Activated CD8-positive, alpha-beta memory T cell treated with anti-CD3 and anti-CD28 coated beads, Interleukin-2, amount 50 U/mL, for 48 hours (primary cell): ENCODE results near the gene CRY2.

Experiments used
- DNase-seq: peaks from one replicate; pipeline ENCODE4 v3.0.0-alpha.2; 2020

CRY2 gene

DNA sequence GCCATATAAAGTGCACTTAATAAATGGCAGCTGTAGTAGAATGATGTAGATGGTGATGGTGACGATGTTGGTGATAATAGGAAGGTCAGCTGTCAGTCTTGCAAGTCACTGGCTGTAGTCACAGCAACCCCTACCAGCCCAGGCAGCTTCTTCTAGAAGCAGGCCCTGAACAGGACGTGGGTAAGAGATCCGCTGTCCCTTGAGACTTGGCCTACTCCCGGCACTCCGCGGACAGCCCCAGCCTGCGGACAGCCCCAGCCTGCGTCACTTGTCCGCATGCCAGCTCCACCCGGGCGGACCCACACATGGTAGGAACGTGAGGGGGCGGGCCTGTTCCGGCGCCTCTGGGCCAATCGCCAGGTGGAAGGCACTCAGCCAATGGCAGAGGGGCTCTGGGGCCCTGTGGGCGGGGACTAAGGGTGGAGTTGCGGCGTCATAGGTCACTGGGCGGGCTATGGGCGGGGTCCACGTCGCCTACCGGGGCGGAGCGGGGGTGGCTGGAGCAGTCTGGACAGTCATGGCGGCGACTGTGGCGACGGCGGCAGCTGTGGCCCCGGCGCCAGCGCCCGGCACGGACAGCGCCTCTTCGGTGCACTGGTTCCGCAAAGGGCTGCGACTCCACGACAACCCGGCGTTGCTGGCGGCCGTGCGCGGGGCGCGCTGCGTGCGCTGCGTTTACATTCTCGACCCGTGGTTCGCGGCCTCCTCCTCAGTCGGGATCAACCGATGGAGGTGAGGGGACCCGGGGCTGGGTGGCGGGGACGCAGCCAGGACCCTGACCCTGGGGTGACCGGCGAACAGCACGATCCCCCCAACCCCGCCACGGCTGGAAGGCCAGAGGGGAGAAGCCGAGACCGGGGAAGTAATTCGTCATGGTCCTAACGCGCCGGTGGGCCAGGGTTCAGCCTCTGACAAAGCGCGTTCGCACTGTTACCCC lies at the start of gene CRY2:
Gene CRY2 (plus strand): TSS at position 502 of the 937 bp plus-strand sequence. CDS start 16 bp downstream, at position 518.
- peak; percentile 99 for DNase-seq

DNA sequence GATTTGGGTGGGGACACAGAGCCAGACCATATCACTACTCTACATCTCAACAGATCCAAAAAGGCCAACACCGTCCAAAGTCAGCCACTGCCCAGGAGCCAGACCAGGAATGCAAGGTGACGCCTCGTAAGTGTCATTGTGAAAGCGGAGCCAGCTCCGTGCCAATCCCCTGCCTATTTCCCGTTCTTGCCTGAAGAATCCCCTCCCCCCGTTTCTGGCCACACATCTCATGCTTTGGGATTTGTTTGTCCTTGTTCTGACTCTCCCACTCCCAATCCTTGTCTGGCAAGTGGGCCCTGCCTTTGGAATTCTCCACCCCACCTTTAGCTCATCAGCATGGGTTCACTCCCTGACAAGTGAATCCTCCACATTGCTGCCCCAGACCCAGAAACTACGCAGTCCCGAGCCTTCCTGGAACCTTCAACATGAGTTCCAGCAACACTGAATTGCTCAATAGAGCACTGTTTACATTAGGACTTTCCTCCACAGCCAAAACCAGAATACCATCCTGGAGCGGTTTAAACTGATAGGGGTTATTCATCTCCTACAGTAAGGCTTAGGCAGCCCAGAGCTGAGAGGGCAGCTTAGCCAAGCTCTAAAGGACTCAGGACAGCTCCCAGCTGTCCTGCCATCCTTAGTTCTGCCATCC lies 48.4 kb upstream of the CRY2 start:
- no peak for DNase-seq

DNA sequence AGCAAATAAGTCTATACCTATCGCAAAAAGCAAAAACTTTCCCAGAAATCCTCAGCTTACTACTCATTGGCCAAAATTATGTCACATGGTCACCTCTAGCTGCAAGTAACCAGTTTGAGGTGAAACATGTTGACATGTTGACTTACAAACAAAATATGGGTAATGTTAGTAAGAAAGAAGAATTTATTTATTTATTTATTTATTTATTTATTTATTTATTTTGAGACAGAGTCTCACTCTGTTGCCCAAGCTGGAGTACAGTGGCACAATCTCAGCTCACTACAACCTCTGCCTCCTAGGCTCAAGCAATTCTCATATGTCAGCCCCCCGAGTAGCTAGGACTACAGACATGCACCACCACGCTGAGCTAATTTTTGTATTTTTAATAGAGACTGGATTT lies 47.7 kb upstream of the CRY2 start:
- no peak for DNase-seq

DNA sequence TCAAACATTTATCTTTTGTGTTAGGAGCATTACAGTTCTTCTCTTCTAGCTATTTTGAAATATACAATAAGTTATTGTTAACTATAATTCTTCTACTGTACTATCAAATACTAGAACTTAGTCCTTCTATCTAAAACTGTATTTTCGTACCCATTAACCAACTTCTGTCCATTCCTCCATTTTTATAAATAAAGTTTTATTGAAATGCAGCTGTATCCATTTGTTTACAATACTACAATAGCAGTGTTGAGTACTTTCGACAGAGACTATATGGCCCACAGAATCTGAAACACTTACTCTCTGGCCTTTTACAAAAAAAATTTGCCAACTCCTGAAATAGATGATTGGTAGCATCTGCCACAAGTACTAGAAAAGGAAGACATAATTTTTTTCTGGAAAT lies 47.0 kb upstream of the CRY2 start:
- no peak for DNase-seq

DNA sequence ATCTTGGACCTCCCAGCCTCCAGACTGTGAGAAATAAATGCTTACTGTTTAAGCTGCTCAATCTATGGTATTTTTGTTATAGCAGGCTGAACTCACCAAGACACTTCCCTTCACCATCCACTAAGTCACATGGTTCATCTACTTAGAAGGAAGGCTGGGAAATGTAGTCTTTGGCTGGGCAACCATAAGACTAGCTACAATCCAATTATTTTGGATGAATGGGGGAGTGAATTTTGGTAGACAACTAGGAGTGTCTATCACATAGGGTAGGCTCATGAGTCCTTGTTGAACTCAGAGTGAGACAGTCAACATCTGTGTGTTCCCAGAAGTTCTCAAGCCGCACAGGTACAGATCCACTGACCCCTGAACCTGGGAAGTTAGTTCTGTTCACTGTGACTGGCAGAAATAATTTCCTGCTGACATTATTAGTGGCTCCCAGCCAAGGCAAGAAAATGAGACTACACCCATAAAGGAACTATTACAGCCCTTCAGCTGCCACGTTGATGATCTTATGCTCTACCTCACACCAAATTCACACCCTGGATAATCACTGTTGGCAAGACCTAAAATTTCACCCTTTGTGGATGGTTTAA lies 45.5 kb upstream of the CRY2 start:
- DNase-seq = peak; percentile 23

DNA sequence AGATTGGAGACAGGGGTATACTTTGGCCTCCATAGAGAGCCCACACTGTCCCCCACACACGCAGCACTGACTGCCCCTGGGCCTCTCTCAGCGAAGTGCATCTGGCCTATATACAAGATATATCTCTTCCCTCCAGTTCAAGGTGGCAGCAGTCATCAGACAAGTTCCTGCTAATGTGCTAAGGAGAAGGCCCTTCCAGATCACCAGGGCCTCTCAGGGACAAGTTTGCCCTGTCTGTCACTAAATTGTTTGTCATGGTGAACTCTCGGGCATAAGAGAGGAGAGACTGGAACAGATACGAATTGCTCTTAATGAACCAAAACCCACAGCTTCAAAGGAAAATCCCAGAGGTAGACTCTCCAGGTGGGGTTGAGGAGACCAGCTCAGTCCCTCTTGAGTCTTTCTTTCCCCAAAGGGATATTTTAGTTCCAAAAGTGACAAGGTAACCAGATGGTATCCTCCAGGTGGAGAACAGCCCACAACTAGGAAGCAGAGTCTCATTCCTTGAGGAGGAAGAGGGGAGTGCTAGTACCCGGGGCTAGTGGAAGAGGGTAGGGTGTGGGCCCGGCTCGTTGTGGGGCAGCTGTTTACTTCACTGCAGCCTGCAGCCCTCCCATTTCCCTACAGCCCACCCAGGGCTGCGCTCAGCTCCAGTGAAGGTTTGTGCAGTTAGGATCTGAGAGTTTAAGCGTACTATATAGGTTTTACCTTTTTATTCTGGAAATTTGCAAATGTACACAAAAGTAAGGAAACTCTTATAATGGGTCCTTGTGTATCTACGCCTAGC lies 44.6 kb upstream of the CRY2 start:
- peak; percentile 36 for DNase-seq

DNA sequence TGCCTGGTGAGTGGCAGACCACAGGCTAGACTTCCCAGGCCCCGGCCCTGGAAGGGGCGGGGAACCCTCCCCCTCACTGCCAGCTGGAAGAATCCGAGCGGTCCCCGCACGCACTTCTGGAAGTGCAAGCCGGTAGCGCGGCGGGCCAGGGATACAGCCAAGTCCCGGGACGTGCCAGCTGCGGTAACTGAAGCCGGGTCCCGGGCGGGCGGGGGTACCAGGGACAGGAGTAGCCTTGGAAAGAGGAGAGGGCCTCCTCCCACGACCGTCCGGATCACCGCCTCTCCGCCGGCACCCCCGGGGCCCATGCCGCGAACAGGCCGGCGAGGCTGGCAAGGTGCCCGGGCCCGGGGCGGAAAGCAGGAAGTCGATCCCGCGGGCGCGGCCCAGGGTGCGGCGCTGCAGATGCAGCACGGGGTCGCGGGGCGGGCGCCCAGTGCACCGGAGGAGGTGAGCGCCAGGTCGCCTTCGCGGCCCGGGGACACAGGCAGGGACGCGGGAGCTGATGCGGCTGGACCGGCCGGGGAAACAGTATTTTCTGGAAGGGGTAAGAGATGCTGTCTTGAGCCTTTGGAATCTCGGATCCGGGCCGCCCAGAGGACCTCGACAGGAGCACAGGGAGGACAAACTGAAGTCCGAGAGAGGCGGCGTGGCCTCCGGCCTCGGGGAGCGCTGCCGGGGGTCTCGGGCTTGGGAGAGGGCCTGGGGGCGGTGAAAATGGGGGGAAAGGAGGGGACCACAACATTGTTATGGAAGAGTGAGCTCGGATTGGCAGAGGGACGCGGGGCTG lies 43.1 kb upstream of the CRY2 start:
- DNase-seq = peak; percentile 87

DNA sequence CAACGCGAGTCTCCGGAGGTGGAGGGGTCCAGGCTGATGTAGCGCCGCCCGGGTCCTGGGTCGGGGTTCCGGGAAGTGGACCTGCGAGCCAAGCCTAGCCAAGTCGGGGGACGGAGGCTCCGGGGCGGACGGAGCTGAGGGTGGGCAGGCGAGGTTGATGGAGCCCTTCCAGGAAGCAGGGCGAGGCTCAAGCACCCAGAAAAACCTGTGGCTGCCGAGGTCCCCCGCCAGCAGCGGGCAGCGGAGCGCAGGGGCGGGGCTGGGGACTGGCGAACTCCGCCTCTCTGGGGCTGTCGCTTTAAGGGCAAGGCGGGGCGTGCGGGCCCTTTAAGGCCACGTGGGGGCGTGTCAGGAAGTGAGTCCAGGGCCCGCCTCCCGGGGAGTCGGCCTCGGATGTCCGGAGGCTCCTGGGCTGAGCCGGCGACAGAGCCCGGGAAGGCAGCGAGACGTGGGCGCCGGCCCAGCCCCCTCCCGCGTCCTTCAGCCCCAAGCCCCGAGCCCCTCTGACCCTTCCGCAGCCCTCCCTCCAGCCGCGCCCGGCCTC lies 42.4 kb upstream of the CRY2 start, which contains the start of gene SLC35C1:
Gene SLC35C1 (plus strand): TSS at position 389 of the 544 bp plus-strand sequence. CDS start 653 bp downstream, outside the sequence.
- DNase-seq = peak; percentile 96

DNA sequence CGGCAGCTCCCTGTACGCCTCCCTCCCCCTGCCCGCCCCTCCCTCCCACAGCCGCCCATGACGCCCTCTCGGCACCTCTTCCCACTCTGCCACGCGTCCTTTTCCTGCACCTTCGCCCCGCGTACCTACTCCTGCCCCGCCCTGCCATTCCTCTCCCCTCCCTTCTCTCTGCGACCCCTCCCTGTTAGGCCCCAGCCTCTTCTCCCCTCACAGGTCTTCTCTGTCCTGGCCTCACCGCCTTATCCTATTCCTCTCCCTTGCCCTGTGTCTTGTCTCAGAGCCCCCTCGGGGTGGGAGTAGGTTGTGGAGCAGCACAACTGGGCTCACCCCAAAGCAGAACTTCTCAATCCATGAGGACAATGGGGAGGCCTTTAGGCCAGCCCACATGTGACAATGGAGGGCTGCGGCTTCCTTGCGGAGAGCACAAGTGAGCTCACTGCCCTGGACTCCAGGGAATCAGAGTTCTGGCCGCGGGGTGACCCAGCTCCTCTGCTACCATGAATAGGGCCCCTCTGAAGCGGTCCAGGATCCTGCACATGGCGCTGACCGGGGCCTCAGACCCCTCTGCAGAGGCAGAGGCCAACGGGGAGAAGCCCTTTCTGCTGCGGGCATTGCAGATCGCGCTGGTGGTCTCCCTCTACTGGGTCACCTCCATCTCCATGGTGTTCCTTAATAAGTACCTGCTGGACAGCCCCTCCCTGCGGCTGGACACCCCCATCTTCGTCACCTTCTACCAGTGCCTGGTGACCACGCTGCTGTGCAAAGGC lies 41.8 kb upstream of the CRY2 start:
- peak; percentile 62 for DNase-seq

DNA sequence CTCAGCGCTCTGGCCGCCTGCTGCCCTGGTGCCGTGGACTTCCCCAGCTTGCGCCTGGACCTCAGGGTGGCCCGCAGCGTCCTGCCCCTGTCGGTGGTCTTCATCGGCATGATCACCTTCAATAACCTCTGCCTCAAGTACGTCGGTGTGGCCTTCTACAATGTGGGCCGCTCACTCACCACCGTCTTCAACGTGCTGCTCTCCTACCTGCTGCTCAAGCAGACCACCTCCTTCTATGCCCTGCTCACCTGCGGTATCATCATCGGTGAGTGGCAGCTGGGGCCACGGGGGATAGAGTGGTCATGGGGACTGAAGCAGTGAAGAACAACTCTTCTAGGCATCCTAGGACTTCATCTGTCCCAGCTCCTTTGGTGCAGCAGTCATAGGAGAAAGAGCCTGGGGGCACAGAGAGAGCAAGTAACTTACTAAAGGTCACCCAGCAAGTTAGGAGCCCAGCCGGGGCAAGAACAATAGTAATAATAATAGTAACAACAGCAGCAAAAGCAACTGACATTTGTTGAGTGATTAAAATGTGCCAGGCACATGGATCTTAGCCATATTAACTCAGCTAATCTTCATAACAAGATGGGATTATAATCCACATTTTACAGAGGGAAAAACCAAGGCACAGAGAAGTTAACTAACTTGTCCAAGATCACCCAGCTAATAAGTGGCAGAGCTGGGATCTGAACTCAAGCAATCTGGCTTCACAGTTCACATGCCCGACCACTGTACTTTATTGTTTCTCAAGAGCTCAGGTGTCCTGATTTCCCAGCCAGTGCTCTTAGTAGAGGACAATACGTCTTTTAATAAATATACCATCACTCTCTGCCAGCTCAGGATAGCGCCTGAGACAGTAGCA lies 41.0 kb upstream of the CRY2 start:
- peak; percentile 50 for DNase-seq

DNA sequence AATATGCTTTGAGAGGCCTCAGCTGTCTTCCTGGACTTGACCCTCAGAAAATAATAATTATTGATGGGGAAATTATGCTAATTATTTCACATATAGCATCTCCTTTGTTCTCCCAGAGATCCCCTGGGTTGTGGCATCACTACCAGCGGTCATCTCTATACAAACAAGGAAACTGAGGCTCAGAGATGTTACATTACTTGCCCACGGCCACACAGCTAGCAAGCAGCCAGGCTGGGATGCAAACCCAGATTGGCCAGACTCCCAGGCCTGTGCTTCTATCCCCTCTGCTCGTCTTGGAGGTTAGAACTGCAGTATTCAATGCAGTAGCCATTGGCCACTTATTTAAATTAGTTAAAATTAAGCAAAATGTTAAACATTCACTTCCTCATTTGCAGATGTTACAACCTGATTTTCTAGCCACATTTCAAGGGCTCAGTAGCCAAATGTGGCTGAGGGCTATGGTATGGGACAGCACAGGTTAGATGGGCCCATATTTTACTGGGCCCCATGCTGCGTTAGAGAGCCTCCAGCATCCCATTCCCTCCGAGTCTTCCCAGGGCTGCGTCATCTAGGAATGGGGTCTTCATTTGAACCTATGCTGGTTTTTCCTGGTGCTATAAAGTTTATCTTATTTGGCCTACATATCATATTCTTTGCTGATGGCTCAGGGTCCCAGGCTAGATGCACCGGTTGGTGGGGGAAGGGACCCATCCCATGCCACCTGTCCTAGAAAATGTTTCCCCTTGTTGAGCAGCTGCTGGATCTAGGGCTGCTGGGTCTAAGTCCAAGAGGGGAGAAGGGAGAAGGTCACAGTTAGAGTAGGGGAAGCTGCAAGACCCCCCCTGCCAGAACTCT lies 40.1 kb upstream of the CRY2 start:
- peak; percentile 29 for DNase-seq

DNA sequence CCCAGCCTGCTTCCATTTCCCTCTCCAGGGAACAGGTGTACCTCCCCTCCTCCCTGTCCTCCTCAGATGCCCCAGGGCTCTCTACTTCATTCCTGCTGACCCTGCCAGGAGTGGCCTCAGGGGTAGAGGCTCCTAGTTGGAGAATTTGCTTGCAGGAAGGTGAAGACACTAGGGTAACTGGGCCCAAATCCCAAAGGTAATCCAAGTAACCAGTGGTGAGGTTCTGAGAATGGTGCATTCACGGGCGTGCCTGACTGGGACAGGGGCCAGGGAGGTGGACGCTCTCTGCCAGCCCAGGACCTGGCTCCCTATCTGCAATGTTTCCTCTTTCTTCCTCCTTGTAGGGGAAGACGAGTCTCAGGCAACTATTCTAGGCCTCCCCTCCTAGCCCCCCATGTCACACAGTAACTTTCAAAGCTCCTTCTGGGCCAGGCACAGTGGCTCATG lies 39.5 kb upstream of the CRY2 start:
- DNase-seq = peak; percentile 40

DNA sequence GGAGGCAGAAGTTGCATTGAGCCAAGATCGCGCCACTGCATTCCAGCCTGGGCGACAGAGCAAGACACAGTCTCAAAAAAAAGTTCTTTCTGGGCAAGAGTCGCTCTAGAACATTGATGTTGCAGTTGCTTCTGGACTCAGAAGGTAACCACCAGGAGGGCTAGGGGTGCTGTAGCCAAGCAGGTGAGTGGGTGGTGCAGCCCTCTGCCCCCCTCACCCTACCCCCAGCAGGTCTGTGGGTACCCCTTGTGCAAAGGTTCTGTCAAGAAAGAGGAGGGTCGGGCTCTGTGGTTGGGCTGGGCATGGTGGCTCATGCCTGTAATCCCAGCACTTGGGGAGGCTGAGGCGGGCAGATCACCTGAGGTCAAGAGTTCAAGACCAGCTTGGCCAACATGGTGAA lies 38.8 kb upstream of the CRY2 start:
- peak; percentile 40 for DNase-seq

DNA sequence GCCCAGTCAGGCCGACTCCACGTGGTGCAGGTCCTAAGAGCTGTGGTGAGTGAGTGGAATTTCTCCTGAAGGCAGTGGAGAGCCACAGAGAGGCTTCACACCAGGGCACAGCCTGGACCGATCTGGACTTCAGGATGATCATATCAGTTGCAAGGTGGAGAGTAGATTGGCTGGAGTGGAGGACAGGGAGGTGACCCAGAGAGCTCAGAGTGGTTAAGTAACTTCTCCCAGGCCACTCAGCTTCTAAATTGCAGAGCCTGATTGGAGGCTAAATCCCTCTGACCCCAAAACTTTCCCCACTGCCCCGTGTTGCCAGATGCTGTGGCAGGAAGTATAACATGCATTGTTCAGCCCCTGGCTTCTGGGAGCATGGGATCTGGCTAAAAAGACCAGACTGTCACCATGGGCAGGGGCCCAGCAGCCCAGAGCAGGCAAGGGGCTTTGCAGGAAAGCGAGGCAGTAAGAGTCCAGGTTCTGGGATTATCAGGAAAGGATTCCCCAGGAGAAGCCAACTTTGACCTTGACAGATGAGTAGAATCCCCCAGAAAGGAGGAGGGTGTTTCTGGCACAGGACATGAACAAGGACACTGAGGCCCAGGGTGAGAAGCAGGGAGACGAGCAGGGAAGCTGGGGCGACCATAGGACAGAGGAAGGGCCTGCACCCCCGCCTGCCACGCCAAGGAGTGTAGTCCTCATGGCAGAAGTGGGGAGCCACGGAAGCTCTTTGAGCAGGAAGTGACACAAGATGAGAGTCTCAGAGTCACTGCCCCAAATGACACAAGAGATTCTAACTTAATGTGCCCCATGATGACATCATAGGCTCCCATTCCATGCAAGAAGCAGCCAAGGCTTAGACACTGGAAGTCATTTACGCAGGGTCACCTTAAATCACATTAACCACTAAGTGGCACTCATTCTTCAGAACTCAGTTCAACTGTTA lies 37.5 kb upstream of the CRY2 start:
- peak; percentile 47 for DNase-seq

DNA sequence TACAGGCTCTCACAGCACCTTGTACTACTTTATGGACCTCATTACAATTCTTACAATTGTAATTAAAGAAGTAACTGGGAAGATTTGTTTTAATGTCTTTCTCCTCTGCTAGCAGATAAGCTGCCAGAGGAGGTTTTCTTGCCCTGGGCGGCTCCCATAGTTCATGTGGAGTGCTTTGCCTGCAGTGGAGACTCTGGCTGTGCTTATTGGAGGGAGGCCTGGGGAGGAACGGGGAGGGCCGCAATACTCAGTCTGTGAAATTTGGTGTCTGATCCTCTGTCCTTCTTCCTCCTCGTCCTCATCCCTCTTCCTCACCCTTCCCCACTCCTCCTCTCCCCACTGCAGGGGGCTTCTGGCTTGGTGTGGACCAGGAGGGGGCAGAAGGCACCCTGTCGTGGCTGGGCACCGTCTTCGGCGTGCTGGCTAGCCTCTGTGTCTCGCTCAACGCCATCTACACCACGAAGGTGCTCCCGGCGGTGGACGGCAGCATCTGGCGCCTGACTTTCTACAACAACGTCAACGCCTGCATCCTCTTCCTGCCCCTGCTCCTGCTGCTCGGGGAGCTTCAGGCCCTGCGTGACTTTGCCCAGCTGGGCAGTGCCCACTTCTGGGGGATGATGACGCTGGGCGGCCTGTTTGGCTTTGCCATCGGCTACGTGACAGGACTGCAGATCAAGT lies 36.7 kb upstream of the CRY2 start:
- DNase-seq = no peak

DNA sequence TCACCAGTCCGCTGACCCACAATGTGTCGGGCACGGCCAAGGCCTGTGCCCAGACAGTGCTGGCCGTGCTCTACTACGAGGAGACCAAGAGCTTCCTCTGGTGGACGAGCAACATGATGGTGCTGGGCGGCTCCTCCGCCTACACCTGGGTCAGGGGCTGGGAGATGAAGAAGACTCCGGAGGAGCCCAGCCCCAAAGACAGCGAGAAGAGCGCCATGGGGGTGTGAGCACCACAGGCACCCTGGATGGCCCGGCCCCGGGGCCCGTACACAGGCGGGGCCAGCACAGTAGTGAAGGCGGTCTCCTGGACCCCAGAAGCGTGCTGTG lies 36.2 kb upstream of the CRY2 start:
- DNase-seq = no peak
